Natural killer cell treated with Interleukin-12 subunit alpha and Interleukin-12 subunit beta and Interleukin-15 and Interleukin-18, amount 100 ng/mL, for 72 hours (primary cell): ENCODE data around the gene P2RX3. TPM values are rescaled to one million over a fixed set of nuclear protein-coding genes. Genes with fewer than 3 reads are reported as not detected.
A peak's percentile ranks its signal among the peaks of the same experiment; 100 is the strongest.
"Not testable (repeated sequence)": the region's sequence is repeated elsewhere in the genome, so short reads cannot be mapped to it uniquely, and the experiment has no call there.

Experiments used
- ATAC-seq, 2 donors: fragments of 150-1000 bp; cut with Tn5 transposase in 1 of 2; sonication (Bioruptor Pico), chemical (Tn5 transposase) in 1 of 2; 2 replicates each; pipeline ENCODE4 v1.10.0; 2021
- DNase-seq: peaks from one replicate; pipeline ENCODE4 v3.0.0; 2022; ENCODE audit warnings: low spot score
- H3K27ac Mint-ChIP-seq, 2 donors: 1 replicate in 1 of 2; 2 replicates in 1 of 2; pipeline ENCODE4 v1.8.0; 2022; ENCODE audit warnings: mixed read lengths in 2 of 2, mild to moderate bottlenecking in 1 of 2, moderate library complexity in 1 of 2
- H3K27me3 Mint-ChIP-seq, 2 donors: 1 replicate in 1 of 2; 2 replicates in 1 of 2; pipeline ENCODE4 v1.8.0; 2022; ENCODE audit warnings: mixed read lengths in 2 of 2
- H3K36me3 Mint-ChIP-seq: one replicate; pipeline ENCODE4 v1.8.0; 2022; ENCODE audit warnings: mixed read lengths
- H3K4me1 Mint-ChIP-seq, 2 donors: 1 replicate in 1 of 2; 2 replicates in 1 of 2; pipeline ENCODE4 v1.8.0; 2022; ENCODE audit warnings: low read depth in 2 of 2, mixed read lengths in 2 of 2, mild to moderate bottlenecking in 1 of 2
- H3K4me3 Mint-ChIP-seq: one replicate; pipeline ENCODE4 v1.8.0; 2022; ENCODE audit warnings: mixed read lengths
- H3K9me3 Mint-ChIP-seq: 2 replicates; pipeline ENCODE4 v1.8.0; 2022; ENCODE audit warnings: mixed read lengths
- total RNA-seq, 2 donors: library from RNA; stranded (reverse); gene quantifications; one replicate each; pipeline ENCODE4 v1.2.3, GENCODE V29; 2022

The P2RX3 gene
- total RNA-seq, 2 donors from 2014 or later: not detected

DNA sequence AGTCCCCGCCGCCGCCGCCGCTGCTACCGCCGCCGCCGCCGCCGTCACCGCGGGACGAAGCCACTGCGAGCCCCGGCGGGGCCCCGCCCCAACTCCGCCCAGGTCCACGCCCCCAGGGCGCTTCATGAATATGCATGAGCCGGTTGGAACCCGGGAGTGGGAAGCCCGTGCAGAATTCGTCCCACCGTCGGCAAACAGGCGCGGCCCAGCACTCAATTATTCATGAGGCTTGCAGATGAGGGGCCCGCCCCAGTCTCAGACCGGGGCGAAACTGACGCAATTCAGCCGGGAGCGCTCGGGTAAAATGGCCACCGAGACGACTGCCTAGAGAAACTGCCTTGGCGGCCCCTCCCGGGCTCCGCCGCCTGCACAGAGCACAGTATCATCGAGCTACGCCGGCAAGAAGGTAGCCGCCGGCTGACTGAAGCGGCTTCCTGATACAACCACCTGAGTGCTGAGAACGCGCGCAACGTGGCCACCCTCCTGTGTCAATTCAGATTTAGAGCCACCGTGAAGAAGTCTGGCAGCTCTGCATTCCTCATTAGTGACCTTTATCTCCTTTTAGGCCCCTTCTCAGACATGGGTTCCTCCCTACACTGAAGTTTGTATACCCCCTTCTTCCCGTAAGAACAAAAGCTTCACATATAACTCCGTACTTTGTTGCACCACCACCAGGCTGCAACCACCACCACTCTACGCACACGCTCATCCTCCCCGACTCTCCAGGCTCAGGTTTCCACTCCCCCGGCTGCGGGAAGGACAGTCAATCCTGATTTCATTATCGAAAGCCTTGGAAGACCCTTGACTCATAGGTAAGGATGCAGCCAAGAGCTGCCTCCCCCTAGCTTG is 13.0 kb upstream of the P2RX3 start, which contains the start of gene TNKS1BP1:
Gene TNKS1BP1 (minus strand): TSS at position 67 of the 849 bp plus-strand sequence. CDS start 3,067 bp downstream, outside the sequence.
- peaks cover 26 to 32% of the 10 kb centered on the region in 2 donors for H3K4me1 Mint-ChIP-seq
- H3K27me3 Mint-ChIP-seq: no peaks in the 10 kb centered on the region
- peaks cover 26% of the 10 kb centered on the region for H3K36me3 Mint-ChIP-seq
- H3K27ac Mint-ChIP-seq: peak within 1 kb of the TSS; percentile 83 to 95
- DNase-seq (peak; percentile 92), ATAC-seq (peak; percentile 92 to 97)
- H3K4me3 Mint-ChIP-seq: peak within 1 kb of the TSS; percentile 89
- no peaks in the 10 kb centered on the region for H3K9me3 Mint-ChIP-seq

DNA sequence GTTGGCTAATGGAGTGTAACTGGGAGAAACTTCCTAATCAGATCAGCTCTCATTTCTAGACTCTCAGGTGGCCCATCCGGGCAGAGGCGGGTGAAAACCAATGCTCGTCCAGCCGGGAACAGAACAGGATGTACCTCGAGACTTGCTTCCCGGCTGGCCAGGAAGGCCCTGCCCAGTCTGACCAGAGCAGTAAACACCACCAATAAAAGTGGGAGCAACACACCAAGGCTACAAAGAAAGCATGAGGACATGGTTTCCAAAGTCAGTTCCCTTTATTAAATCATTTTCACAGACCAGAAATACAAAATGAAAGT is 12.5 kb upstream of the P2RX3 start:
- H3K27me3 Mint-ChIP-seq: no peaks in the 10 kb centered on the region
- H3K4me1 Mint-ChIP-seq: peaks cover 26 to 35% of the 10 kb centered on the region in 2 donors
- DNase-seq: no peak
- H3K4me3 Mint-ChIP-seq: peak overlapping the region; percentile 89
- H3K9me3 Mint-ChIP-seq: no peaks in the 10 kb centered on the region
- ATAC-seq: no peak
- H3K36me3 Mint-ChIP-seq: peaks cover 31% of the 10 kb centered on the region
- H3K27ac Mint-ChIP-seq: peak overlapping the region; percentile 83 to 95

DNA sequence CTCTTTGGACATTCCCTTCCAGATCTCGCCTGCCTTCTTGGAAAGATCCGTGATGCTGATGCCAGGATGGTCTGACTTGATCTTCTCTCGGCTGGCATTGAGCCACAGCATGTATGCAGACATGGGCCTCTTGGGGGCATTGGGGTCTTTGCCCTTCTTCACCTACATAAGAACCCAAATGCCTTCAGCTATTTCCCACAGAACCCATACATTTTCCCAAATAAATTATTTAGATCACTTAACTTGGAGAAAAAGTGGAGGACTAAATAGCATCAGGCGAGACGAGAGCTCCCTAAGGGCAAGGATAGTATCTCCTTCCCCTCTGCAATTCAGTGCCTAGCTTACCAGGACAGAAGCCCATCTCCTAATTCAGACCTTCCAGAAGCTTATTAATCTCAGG is 10.4 kb upstream of the P2RX3 start:
- no peaks in the 10 kb centered on the region for H3K9me3 Mint-ChIP-seq
- ATAC-seq (no peak), DNase-seq (no peak)
- H3K27me3 Mint-ChIP-seq: no peaks in the 10 kb centered on the region
- H3K4me1 Mint-ChIP-seq: peaks cover 26 to 41% of the 10 kb centered on the region in 2 donors
- H3K4me3 Mint-ChIP-seq: peak overlapping the region; percentile 1
- H3K27ac Mint-ChIP-seq: peak overlapping the region; percentile 26 to 83
- H3K36me3 Mint-ChIP-seq: peaks cover 40% of the 10 kb centered on the region

DNA sequence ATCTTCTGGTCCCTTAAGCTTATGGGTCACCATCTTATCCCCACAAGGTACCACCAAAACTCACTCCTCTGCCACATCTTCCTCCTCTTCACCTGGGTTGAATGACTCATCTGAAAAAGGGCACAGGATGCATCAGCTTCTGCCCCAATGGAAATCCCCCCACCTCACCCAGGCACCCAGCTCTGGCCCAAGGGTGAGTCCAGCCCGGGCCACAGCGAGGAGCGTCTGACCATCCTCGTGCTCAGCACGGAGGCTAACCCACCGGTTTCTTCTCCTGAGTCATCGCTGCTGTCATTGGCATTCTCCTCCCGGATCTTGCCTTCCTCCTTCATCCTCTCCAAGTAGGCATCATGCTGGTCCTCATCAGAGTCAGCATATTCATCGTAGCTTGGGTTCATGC is 8.1 kb upstream of the P2RX3 start:
- DNase-seq (no peak), ATAC-seq (no peak)
- peaks cover 40% of the 10 kb centered on the region for H3K36me3 Mint-ChIP-seq
- peak overlapping the region; percentile 48 to 79 for H3K27ac Mint-ChIP-seq
- H3K27me3 Mint-ChIP-seq: no peaks in the 10 kb centered on the region
- H3K4me1 Mint-ChIP-seq: peaks cover 39 to 50% of the 10 kb centered on the region in 2 donors
- no peak overlapping the region for H3K4me3 Mint-ChIP-seq
- no peaks in the 10 kb centered on the region for H3K9me3 Mint-ChIP-seq

DNA sequence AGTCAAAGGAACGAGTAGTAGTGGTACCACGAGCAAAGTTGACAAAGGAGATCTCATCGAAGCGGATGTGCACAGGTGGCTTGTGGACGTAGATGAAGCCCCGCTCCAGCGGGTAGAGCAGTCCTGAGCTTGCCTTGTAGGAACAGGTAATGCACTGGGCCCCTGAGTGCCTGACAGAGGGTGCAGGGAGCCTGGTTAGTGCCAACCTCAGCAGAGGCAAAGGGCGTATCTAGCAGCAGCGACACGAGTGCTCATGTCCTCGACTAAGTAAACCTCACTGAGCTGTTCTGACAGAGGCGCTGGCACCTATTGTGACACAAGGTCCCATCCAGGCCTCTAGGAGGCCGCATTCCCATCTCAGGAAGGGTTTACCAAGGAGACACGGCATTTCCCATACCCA is 6.4 kb upstream of the P2RX3 start:
- Mint-ChIP-seq H3K4me3 (no peak overlapping the region), H3K36me3 (peaks cover 36% of the 10 kb centered on the region), H3K27me3 (no peaks in the 10 kb centered on the region), H3K27ac (no peak overlapping the region), H3K9me3 (no peaks in the 10 kb centered on the region), H3K4me1 (peaks cover 35 to 41% of the 10 kb centered on the region in 2 donors)
- ATAC-seq (no peak), DNase-seq (no peak)

DNA sequence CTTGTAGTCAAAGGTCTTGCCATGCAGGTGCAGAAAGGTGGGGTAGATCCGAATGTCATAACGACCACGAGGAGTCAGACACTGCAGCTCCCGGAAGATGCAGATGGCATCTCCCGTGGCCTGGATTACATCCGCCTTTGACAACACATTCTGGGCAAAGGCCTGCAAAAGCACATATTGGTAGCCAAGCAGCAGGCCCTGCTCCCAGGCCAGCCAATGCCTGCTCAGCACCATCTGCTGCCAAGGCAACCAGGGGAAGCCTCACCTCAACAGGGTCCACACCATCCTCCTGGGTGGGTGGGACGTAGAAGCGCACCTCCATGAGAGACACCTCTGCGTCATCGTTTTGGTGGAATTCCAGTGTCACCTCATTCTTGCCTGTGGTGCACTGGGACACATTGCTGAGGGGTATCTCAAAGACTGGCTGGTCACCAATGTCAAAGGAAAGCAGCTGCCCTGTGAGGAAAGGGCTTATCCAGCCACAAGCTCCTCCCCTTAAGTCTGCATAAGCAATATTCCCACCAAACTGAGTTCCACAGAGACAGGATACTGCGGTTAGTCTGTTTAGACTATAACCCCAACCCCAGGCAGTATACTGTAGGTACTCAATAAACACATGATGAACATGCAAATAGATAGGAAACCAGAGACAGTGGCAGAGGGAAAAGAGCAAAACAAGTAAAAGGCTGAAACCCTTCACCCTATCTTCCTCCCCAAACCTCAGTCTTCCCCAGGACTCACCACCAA is 5.3 kb upstream of the P2RX3 start:
- DNase-seq: no peak
- H3K9me3 Mint-ChIP-seq: no peaks in the 10 kb centered on the region
- ATAC-seq: no peak
- H3K27me3 Mint-ChIP-seq: no peaks in the 10 kb centered on the region
- peak overlapping the region; percentile 27 for H3K4me3 Mint-ChIP-seq
- H3K4me1 Mint-ChIP-seq: peaks cover 25 to 36% of the 10 kb centered on the region in 2 donors
- H3K27ac Mint-ChIP-seq: peak overlapping the region in 1 of 2 donors; percentile 66
- peaks cover 25% of the 10 kb centered on the region for H3K36me3 Mint-ChIP-seq

DNA sequence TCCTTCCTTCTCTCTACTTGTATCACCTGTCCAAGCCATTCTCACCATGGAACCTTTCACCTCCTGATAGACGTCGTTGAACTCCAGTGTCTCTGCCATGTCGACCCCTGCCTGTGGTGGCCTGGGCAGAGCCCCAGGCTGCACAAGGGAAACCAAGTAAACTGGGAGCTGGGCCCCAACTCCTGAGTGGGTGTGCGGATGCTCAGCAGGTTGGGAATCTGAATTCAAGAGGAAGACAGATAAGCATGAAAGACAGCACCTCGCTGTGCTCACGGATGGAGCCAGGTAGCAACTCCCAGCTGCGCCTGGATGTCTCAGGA is 3.2 kb upstream of the P2RX3 start:
- Mint-ChIP-seq H3K36me3 (peaks cover 16% of the 10 kb centered on the region), H3K4me3 (peak overlapping the region; percentile 99), H3K9me3 (no peaks in the 10 kb centered on the region), H3K27me3 (no peaks in the 10 kb centered on the region), H3K27ac (peak overlapping the region; percentile 66 to 91), H3K4me1 (peaks cover 25 to 34% of the 10 kb centered on the region in 2 donors)
- DNase-seq (no peak), ATAC-seq (no peak)

DNA sequence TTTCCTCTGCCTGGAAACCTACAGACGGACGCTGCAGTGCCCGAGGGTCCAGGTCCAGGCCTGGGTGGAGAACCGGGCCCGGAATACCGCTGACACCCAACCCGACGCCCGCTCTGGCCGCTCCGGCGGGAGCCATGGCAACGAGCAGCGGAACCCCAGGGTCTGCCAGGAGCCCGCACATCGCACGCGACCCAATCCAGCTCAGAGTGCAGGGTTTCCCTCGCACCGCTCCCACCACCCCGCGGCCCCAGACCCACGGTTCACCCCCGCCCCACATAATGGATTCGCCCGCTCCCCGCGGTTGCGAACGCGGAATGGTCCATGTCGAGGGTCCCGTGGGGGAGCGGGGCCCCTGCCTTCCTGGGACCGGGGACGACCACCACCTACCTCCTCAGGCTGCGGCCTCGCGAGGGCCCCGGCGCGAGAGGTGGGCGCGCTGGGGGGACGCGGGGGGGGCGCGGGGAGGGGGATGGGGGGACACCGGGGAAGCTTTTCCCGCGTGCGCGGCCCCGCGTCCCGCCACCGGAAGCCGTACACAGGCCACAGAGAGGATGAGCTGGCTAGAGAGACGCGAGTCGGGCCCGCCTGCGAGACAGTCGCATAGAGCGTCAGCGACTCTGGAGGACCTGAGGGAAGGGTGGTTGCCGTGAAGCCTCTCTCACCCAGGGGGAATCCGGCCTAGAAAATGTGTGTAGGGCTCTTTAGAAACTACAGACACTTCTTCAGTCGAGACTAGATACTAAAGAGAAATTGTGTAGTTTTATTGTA is 2.6 kb upstream of the P2RX3 start, which contains the start of gene SSRP1:
Gene SSRP1 (minus strand): TSS at position 550 of the 768 bp plus-strand sequence. CDS start 771 bp downstream, outside the sequence.
- ATAC-seq: peak; percentile 98 to 99
- Mint-ChIP-seq H3K36me3 (peaks cover 10% of the 10 kb centered on the region), H3K27me3 (peaks cover 2 to 3% of the 10 kb centered on the region in 2 donors), H3K4me3 (peak within 1 kb of the TSS; percentile 99), H3K4me1 (peaks cover 28 to 32% of the 10 kb centered on the region in 2 donors), H3K9me3 (no peaks in the 10 kb centered on the region), H3K27ac (peak within 1 kb of the TSS; percentile 91 to 94)
- peak; percentile 92 for DNase-seq

DNA sequence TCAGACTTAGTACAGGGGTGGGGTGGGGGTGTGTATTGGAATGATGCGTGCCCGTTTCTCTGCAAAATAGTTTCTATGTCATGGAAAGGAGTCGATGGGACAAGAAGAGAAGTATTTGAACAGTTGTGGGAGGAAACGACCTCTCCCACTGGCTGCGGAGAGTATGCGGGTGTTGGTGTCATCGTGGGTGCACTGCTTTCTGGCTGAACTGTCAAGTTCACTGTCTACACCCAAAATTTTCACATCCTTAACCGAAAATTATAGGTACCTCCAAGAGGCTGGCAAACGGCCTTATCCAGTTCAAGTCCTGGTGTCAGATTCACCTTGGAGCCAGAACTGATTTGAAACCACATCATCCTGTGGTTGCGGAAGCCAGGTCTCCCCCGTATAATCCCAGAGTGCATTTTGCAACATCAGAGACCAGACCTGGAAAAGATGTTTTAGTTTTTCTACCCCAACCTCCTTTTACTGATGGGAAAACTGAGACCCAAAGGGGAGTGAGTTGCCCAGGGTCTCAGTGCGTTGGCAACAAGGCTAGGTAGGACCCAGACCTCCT is 2.0 kb upstream of the P2RX3 start:
- Mint-ChIP-seq H3K4me3 (peak overlapping the region; percentile 99), H3K27me3 (peaks cover 3 to 5% of the 10 kb centered on the region in 2 donors), H3K27ac (peak overlapping the region; percentile 91 to 94), H3K36me3 (peaks cover 4% of the 10 kb centered on the region), H3K9me3 (no peaks in the 10 kb centered on the region), H3K4me1 (peaks cover 34 to 36% of the 10 kb centered on the region in 2 donors)
- DNase-seq (no peak), ATAC-seq (peak in 1 of 2 donors; percentile 28)

DNA sequence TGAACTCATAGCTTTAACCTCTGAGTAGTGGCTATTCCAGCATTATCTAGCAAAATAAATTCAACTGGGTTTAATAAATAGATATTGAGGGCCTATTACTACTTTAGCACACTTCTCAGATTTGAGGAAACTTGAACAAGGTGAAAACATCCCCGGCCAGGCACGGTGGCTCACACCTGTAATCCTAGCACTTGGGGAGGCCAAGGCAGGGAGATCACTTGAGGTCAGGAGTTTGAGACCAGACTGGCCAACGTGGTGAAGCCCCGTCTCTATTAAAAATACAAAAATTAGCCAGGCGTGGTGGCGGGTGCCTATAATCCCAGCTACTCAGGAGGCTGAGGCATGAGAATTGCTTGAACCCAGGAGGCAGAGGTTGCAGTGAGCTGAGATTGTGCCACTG is 1.3 kb upstream of the P2RX3 start:
- not testable (repeated sequence) for H3K9me3 Mint-ChIP-seq, H3K27me3 Mint-ChIP-seq, ATAC-seq, DNase-seq, H3K36me3 Mint-ChIP-seq
- Mint-ChIP-seq H3K27ac (peak overlapping the region; percentile 91 to 94), H3K4me3 (peak overlapping the region; percentile 99), H3K4me1 (peaks cover 41 to 42% of the 10 kb centered on the region in 2 donors)

DNA sequence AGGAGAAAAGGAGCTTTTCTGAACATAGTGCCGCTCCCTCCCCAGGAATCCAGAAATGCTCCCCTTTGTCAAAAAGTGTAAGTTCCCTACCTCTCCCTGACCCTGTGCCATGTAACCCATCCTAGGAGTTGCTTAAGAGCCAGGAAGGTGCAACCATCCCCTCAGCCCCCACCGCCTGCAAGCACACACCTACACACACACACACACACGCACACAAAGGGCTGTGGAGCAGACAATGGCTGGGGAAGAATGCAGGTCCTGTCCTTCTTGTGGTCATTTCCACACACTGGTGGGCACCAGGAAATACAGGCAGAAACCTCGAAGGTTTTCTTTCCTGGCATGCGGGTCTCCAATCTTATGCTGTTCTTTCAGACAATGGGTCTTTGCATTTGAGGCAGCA is 1.2 kb downstream of the P2RX3 start:
- Mint-ChIP-seq H3K36me3 (no peaks in the 10 kb centered on the region), H3K9me3 (no peaks in the 10 kb centered on the region), H3K27me3 (peaks cover 3 to 5% of the 10 kb centered on the region in 2 donors), H3K4me3 (no peak overlapping the region), H3K27ac (no peak overlapping the region), H3K4me1 (peaks cover 28 to 34% of the 10 kb centered on the region in 2 donors)
- DNase-seq: no peak
- ATAC-seq: no peak

DNA sequence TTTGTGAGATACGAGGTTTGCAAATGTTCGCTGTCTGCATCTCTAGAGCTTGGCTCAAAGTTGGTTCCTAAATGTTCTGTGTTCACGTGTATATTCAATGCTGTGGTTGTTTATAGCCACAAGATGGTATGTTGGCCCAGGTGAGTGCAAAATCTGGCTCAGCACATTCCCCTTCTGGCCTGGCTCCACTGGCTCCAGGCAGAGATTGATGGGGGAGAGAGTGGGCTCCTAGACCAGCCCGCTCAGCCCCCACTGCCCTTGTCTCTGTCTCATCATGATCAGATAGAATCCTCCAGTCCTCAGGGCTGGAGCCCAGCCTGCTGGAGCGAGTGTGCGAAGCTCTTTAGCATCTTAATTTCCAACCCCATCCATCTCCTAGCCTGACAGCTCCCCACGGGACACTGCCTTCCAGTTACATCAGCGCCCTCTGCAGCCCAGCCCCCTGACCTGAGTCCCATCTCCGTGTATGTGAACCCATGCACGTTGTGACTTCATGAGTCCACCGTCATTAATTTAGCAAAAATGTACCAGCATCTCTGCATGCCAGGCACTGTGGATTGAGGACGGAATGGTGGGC is 2.0 kb downstream of the P2RX3 start:
- Mint-ChIP-seq H3K36me3 (no peaks in the 10 kb centered on the region), H3K9me3 (no peaks in the 10 kb centered on the region), H3K4me3 (no peak overlapping the region), H3K27me3 (peaks cover 3 to 5% of the 10 kb centered on the region in 2 donors), H3K4me1 (peaks cover 20 to 26% of the 10 kb centered on the region in 2 donors), H3K27ac (no peak overlapping the region)
- DNase-seq: no peak
- no peak for ATAC-seq

DNA sequence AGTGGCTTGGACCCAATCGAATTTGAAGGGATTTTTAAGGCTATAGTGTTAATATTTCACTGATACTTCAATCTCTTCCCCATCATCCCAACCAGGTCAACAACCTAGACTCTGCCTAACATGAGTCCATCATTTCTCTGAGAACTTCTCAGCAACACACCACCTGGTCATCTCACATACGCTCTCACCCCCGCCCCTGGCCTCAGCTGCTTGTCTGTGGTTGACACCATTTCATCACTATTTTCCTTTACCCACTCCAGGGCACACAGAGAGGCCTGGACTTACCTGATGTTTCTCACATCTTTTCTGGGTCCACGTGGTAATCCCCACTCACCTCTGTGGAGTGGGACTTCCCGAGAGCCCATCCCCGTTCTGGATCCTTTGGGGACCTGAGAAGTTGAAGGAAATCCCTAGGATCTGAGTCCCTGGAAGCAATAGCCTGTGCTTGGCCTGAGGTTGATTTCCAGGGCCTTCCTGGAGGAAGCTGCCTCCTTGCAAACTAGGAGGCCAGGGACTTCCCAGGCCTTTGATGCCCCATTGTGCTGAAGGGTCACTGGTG is 3.2 kb downstream of the P2RX3 start:
- DNase-seq (no peak), ATAC-seq (peak; percentile 45 to 63)
- Mint-ChIP-seq H3K9me3 (no peaks in the 10 kb centered on the region), H3K36me3 (no peaks in the 10 kb centered on the region), H3K27ac (no peak overlapping the region), H3K27me3 (peaks cover 3 to 5% of the 10 kb centered on the region in 2 donors), H3K4me3 (no peak overlapping the region), H3K4me1 (peaks cover 18 to 22% of the 10 kb centered on the region in 2 donors)
